Activated gamma-delta T cell treated with Interleukin-2 at 50 U/mL for 16 hours (primary cell): ENCODE results near the gene CLEC3B.
"Not testable (repeated sequence)": the region's sequence is repeated elsewhere in the genome, so short reads cannot be mapped to it uniquely, and the experiment has no call there.

ENCODE experiments used
- DNase-seq: peaks from one replicate; pipeline ENCODE4 v3.0.0-alpha.2; 2020

Gene CLEC3B

DNA sequence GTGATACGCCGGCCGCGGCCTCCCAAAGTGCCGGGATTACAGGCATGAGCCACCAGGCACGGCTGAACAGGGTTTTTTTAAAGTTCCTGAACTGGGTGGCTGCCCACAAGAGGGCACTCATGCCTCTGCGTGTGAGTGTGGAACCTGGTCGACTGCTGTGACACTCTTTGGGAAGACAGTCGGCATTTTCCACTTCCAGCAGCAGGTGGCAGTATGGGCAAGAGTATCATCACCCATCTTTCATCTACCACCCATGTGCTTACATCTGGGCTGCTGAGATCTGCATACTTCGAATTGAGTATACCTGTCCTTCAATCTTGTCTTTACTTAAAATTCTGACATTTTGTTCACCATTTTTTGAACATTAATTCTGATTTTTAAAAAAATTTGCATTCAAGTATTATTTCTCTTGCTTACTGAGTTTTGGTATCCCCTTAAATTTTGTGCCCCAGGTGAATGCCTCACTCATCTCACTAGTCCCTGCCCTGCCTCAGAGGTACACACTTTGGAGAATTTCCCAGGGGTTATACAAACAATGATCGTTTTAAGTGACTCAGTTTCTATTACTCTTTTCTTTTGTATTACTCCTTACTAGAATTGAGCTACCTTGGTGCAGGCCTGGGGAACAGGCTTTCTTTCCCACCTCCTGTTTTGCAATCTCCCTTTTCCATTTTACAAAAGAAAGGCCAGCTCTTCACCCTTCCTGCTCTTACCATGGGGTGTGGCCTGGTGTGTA, 11.8 kb downstream of the CLEC3B start:
- peak; percentile 90 for DNase-seq

DNA sequence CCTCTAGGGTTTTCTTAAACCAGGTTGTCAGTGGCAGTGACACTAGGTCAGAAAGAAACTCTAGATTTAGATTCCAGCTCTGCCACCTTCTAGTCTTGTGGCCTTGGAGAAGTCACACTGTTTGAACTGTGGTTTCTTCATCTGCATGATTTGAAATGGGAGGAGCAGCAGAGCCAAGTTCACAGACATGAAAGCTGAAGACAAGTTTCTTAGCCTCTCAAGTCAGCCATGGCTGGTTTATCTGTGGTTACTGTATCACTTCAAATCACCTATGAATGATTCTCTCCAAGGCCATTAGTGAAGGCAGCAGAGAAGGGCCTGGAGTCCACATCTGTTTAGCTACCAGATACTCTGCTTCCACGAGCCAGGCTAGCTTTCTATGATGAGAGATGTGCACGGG, 15.6 kb downstream of the CLEC3B start:
- DNase-seq, result no peak

DNA sequence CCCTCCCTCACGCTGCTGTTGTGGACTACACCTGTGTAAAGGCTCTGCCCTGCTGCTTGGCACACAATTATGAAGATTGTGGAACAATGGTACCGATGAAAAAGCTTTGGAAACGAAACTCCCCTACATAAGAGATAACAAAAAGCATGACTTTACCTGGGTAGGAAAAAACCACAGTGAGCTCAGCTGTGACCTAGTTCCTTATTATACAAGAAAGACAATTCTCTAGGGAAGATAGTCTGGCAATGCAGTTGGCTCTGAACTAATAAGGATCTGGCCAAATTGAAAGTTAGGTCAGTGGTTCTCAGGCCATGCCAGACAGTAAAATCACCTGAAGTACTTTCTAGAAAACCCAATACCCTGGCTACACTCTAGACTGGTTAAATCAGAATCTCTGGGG, 16.1 kb downstream of the CLEC3B start:
- DNase-seq, result no peak

DNA sequence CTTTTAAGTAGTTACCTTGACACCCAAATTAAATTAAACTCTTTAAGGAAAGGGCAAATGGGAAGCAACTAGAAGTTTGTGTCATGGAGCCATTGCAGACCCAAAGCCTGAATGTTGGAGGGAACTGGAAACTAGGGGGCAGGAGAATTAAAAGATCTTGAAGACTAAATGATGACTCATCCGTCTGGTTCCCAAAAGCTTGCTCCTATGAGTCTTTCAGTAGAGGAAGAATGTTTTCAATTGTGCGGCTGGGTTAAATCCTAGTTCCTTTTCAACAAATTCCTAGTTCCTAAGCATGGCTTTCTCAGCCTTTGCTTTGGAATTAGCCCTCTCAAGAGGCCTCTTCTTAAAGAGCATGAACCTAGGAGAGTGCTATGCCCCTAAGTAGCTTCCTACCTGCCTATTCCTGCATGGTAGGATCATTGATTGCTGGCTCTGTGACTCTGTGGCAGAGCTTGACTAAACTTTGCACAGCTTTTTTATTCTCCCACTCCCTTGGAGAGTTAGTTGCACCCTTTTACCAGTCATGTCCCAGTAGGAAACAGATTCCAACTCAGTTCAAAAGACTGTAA, 17.7 kb downstream of the CLEC3B start:
- DNase-seq, result no peak

DNA sequence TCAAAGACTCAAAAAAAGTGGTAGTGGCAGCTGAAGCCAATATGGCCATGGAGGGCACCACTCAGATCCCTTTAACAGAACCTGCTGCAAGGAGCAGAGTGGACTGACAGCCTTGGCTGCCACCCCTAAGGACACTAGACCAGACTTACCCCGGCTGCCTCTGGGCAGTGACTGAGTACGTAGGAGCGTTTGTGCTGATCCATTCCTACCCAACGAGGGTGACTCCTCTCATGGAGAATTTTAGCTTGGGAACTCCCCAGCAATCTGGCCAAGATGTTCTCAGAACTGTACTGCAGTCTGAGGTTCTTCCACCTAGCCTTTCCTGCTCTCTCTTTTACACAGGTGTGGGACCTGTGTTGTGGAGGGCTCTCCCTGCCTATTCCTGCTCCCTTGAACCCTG, 22.1 kb downstream of the CLEC3B start:
- no peak for DNase-seq

DNA sequence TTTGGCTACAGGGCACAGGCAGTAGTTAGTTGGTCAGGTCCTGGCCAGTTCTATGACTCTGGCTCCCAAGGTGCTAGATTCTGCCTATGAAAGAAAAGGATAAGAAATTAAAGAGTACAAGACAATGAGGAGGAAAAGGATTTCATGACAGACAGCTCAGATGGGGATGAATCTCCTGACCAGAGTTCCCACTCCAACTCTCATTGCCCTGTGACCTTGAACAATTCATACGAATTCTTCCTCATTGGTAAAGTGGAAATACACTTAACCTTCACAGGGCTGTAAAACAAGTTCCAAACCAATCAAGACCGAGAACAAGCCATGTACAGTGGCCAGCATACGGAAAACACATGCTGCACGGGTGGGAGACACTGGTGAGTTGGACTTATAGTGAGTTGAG, 23.7 kb downstream of the CLEC3B start:
- DNase-seq, result no peak

DNA sequence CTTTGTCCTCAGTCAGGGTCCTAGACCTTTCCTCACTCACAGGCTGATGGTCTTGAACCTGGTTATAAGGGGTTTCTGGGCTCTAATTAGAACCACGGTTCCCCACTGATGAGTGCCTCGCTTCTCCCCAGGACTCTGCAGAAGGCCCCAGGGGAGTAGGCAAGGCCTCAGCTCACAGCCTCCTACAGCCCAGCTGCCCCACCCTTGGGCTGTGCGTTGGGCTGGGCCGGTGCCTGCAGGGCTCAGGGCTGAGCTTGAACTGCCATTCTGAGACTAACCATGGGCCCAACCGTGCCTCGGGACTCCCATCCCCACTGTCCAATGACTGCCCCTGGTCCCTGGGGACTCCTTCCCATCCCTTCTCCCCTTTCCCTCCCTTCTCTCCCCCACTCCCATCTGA, 25.6 kb downstream of the CLEC3B start:
- no peak for DNase-seq

DNA sequence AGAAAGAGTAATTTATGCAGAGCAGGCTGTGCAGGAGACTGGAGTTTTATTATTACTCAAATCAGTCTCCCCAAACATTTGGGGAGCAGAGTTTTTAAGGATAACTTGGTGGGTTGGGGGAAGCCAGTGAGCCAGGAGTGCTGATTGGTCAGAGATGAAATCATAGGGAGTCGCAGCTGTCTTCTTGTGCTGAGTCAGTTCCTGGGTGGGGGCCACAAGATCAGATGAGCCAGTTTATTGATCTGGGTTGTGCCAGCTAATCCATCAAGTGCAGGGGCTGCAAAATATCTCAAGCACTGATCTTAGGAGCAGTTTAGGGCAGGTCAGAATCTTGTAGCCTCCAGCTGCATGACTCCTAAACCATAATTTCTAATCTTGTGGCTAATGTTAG, 27.7 kb downstream of the CLEC3B start:
- not testable (repeated sequence) for DNase-seq

DNA sequence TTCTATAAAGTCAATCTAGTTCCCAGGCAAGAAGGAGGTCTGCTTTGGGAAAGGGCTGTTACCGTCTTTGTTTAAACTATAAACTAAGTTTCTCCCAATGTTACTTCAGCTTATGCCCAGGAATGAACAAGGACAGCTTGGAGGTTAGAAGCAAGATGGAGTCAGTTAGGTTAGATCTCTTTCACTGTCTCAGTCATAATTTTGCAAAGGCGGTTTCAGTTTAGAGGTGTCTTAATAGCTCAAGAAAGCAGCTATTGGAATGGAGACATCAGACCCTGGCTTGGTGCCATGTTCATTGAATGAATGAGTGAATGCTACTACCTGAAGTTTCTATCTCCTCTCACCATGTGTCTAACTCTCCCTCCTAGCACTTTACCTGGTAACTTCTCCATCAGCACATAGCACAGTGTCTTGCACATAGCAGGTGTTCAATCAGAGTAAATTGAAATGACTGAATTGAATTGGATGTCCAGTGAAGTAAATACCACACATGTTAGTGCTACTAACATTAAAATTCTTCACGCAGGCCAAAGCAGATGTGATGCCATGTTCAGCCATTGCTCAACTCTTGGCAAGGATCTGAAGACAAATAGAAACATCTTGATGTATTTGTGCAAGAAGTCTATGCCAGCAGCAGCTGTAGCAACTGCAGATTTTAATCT, 28.2 kb downstream of the CLEC3B start:
- no peak for DNase-seq

DNA sequence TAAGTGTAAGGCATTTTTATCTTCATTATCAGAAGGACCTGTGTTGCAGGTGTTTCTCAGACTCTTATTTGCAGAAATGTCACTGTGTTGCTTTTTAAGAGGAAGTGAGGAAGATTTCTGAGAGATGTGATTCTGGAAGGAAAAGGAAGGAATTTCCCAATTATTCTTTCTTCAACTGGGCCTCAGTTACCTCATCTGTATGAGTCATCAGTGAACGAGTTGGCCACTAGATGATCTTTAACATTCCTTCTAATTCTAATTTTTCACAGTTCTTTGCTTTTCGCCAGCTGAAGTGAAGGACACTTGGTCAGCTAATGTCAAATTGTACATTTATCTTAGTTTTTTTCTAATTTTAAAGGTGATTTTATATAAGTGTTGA, 28.9 kb downstream of the CLEC3B start:
- no peak for DNase-seq

DNA sequence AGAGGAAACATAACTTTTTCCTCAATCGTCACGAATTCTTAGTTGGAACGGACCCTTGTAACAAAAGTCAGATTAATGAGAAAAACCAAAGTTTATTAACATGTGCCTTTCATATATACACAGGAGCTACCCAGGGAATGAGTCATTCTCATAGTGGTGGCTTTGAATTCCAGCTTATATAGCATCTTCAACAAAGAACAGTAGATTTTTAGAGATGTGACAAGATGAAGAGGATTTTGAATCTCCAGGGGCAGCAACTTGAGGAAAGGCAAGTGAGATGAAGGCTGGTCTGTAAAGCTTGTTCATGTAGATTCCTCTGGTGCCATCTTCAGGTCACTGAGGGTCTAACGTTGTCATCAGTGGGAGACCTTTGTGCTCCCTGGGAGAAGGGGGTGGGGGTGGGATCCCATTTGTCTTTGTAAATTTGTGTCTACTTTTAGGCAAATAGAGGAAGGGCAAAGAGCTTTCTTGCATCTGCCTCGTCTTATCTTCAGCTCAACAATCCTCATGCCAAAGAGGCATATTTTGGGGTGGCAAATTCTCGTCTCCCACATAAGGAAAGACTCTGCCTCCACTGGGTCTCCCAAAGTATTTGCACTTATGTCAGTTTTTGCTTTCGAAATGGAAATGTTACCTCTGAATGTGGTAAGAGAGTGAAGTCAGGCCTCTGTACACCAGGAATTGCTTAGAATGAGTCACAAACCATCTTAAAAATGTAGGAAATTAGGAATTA, 29.5 kb downstream of the CLEC3B start:
- DNase-seq, result no peak

DNA sequence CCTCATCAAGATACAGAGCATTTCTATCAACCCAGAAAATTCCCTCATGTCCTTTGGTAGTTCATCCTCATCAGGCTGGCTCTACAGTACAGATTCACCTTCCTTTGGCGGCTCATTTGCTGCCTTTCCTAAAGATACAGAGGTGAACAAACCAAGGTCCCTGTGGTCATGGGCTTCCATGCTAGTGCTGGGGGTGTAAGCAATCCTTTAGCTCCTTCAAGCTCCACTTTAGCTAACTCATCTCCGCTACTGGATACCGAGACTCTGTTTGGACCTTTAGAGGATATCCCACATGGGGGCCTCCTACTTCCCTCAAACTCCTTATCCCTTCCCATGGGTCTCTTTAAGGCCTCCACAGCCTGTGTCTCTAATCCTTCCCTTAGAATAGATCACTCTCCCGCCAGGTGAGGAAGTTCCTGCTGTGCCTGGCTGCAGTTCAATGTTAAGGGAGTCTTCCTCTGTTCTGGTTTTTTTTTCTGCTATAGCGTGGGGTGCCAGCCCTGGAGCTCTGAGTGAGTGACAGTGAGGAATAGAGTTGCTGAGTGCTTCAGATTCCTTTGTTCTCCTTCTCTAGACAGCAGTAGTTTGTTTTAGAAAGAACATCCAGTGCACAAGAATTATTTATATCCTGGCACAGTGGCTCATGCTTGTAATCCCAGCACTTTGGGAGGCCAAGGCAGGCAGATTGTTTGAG, 30.7 kb downstream of the CLEC3B start:
- no peak for DNase-seq

DNA sequence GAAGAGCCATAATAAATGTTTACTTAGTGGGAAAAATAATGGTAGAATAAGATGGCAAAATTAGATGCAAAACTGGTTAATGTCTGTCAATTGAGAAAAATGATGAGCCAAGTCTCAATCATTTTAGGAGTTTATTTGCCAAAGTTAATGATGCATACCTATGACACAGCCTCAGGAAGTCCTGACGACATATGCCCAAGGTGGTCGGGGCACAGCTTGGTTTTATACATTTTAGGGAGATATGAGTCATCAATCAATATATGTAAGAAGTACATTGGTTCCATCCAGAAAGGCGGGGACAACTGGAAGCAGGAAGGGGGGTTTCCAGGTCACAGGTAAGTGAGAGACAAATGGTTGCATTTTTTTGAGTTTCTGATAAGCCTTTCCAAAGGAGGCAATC, 31.5 kb downstream of the CLEC3B start:
- no peak for DNase-seq

DNA sequence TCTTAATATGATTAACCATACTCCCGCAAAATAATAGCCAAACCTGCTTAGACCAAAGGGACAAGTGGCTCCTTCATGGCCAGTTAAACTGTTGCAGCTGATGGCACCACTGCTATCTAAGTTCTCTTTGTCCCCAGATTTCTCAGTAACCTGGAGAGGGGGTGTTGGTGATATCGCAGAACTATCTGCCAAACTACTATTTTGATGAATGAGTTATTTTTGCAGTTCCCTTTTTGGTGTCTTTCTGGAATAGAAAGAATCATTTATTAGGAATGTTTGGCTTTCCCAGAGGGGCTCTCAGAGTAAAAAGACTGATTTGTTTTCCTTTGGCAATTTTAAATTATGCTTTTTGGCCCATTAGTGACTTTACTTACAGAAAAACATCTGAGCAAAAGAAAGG, 33.0 kb downstream of the CLEC3B start:
- DNase-seq, result no peak

DNA sequence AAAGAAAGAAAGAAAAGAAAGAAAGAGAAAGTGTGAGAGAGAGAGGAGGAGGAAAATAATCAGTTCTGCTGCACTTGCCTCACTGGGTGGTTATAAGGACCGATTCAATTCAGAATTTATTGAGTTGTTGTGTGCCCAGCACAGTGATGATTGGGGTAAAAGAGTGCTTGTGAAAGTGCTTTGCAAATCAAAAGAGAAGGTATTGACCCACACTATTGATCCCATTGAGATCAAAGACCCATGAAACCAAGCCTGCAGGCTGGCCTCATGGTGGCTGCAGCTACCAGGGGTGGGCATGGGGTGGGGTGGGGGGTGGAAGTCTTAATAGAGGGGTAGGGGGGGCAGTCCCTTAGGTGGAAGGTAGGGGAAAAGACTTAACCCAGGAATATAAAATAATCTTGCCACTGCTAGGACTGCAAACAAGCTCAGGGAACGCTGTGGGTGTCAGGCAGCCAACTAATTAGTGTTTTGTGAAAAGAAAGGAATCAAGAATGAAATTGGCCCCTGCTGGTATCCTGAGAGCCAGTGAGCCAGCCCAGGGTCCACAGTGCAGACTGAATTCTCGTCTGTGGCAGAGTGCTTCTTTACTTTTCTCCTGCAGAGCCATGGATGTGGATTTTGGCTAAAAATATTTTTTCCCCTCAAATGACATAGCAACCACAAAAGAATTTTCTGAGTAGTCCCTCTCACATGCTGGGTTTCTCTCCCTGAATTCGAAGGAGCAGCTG, 34.2 kb downstream of the CLEC3B start:
- DNase-seq, result no peak

DNA sequence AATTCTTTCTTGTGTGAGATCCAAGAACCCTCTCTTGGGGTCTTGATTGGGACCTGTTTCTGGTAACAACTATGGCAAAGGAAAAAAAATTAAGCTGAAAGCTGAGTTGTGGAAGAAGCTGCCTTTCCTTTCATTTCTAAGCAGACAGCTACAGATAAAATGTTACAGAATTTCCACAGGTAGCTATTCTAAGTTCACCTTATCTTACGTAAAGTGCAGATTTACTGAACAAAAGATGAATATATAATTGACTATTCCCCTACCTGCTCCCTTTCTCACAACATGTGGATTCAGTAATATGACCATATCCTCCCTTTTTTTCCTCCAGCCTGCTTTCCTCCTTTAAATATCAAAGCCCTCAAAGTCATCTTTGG, 36.6 kb downstream of the CLEC3B start:
- no peak for DNase-seq

DNA sequence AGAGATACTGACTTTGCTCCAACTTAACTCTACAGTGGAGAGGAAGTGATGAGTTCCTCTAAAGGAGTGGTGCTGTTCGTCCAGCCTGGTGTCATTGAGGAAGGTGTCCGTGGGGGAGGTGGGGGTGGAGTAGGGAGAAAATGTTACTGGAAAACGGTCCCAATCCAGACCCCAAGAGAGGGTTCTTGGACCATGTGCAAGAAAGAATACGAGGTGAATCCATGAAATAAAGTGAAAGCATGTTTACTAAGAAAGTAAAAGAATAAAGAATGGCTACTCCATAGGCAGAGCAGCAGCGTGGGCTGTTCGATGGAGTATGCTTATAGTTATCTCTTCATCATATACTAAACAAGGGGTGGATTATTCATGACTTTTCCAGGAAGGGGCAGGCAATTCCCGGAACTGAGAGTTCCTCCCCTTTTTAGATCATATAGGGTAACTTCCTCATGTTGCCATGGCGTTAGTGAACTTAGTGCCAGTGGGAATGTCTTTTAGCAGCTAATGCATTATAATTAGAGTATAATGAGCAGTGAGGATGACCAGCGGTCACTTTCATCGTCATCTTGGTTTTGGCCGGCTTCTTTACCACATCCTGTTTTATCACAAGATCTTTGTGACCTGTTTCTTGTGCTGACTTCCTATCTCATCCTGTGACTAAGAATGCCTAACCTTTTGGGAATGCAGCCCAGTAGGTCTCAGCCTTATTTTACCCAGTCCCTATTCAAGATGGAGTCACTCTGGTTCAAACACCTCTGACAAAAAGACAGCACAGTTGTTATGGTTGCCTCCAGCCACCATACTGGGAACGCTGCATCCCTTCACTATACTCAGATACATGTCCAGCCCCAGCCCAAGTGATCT, 38.6 kb downstream of the CLEC3B start:
- no peak for DNase-seq

DNA sequence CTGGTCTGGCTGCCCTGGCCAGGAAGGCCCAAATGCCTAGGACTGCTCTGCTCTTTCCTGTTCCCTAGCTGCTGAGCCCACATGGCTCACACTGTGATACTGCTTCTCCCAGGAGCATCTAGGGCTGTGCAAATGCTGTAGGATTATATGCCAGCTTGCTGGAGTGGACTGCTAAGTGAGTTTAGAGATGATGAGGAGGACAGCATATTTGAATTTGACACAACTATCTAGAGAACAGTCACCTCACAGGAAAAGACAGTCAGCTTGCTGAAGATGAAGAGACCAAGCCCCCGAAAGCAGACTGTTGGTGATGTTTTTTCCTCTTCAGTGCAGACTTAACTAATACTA, 39.2 kb downstream of the CLEC3B start:
- no peak for DNase-seq

DNA sequence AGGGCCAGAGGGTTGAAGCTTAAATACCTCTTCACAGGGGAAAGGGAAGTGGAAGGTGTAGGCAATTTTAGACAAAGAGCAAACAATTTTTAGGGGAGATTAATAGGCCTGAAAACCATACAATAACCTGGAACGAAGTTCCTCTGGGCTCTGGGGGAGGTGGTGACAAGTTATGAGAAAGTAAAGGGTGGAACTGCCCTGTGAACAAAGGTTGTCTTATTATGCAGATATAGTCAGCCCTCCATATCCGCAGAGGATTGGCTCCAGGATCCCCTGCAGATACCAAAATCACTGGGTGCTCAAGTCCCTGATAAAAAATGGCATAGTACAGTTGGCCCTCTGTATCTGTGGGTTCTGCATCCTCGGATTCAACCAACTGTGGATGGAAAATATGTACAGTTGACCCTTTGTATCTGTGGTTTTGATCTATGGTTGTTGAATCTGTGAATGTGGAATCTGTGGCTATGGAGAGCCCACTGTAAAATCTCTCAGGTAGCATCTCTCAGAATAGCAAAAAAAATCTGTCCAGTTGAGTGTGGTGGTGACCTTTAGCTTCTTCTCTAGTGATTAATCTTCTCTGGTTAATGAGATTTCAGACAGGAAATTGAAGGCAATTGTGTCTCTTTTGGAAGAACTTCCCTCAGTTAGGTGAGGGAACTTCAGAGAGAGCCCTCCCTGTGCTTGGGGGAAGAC, 40.2 kb downstream of the CLEC3B start:
- no peak for DNase-seq

DNA sequence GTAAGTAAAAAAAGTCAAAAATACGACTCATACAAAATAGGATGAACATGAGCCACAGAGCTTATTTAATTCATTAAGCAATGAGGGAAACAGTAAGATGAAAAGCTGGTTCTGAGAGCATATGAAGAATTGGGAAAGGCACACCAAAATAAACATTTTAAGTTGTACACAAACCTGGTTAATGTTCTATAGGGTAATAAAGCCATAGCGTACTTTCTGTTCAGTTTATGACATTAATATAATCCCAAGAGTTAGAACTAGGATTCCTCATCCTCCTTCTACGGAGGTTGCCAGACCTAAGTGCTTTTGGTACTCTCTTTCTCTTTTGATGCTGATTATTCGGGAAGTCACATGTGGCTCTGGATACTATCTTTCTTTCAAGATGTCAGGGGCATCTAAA, 41.4 kb downstream of the CLEC3B start:
- no peak for DNase-seq

DNA sequence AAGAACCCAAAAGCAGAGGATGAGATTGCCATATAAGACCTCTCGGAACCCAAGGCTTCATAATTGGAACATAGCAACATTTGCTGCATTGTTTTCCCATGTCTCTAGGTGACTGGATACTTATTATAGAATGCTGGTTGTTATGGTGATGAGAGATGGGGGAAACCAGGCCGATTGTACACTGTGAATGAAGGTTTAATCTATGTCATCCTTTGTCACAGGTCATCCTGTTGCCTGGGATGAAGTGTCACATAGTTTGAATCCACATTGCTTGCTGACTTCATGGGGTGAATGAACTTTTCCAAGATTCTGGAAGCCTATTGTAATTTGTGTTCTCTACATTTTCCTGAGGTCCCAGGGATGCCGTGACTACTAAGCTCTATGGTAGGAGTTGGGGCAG, 41.8 kb downstream of the CLEC3B start:
- DNase-seq, result no peak
